ENCODE measurements around the gene AKNAD1. TPM values are rescaled to one million over a fixed set of nuclear protein-coding genes. Genes with fewer than 3 reads are reported as not detected.

The AKNAD1 gene
- total and polyA plus RNA-seq, 10 of the 15 experiments (the other 5 are each of a cell fraction or from before 2014, with no cell fraction given): 0.05 to 0.13 (median 0.10) TPM; not detected in 7

- CTCF ChIA-PET: interaction anchor here (1.3 kb wide), 1 partner anchor 14 kb away, joined by 9 read pairs; no protein-coding TSS in a partner anchor
These were observed 14.2 kb downstream of the AKNAD1 start for GRCh38 chr1:108842525-108843181.

GRCh38 chr1:108841703-108842102, 15.2 kb downstream of the AKNAD1 start:
- Histone ChIP-seq H3K79me2 (ENCODE audit: control insufficient read depth, insufficient read depth, low read length) (no peaks in the 10 kb centered on the region), H4K20me1 (ENCODE audit: control insufficient read depth, insufficient read depth) (no peaks in the 10 kb centered on the region), H3K36me3 (ENCODE audit: control insufficient read depth in 2 of 2, insufficient read depth in 2 of 2, low read length in 1 of 2) (no peaks in the 10 kb centered on the region), H3K9ac (ENCODE audit: control insufficient read depth, insufficient read depth, low read length) (no peak overlapping the region), H2AFZ (ENCODE audit: control insufficient read depth, low read depth, low read length) (no peak overlapping the region), H3K27ac (ENCODE audit: control insufficient read depth, insufficient read depth) (no peak overlapping the region), H3K4me3 (no peak overlapping the region), H3K9me3 (replicated peaks; ENCODE audit: control insufficient read depth, insufficient read depth, low read length) (no peaks in the 10 kb centered on the region), H3K4me1 (ENCODE audit: control insufficient read depth, insufficient read depth, low read length) (no peaks in the 10 kb centered on the region), H3K27me3 (replicated peaks in 1 of 2; ENCODE audit: control insufficient read depth in 2 of 2, insufficient read depth in 2 of 2, low read length in 1 of 2) (no peaks in the 10 kb centered on the region), H3K4me2 (ENCODE audit: control insufficient read depth, insufficient read depth) (no peak overlapping the region)
- ChIA-PET POLR2A (no interaction called here), CTCF (interaction anchor here (1.1 to 1.3 kb wide), 2 partner anchors 13 to 55 kb away, joined by 3 to 9 read pairs; no protein-coding TSS in a partner anchor), SMC1A (ENCODE audit: uncharacterized antibody, unreplicated experiment) (no interaction called here), RAD21 (ENCODE audit: unreplicated experiment) (interaction anchor here (2.1 kb wide), 1 partner anchor 13 kb away, joined by 7 read pairs; no protein-coding TSS in a partner anchor)
- BruUV-seq (replicated peaks): no TSS peak
- no peak for DNase-seq (ENCODE audit: low read depth, low spot score)
- 0% methylated on average over 1 of the region's 1 CpG for WGBS (ENCODE audit: insufficient coverage, insufficient replicate concordance, low lambda C conversion rate, missing lambda C conversion rate)
- intact Hi-C loops (cut with micrococcal nuclease; ENCODE audit: unreplicated experiment) (no loop called here), in situ Hi-C loops (cut with MboI) (no loop called here)
- FAIRE-seq: no peak
- ATAC-seq: no peak
- TF ChIP-seq CREB1 (IDR thresholded peaks at IDR 0.05; ENCODE audit: low read depth) (no peak), MTA2 (IDR thresholded peaks at IDR 0.05; ENCODE audit: low read depth) (no peak), USF1 (IDR thresholded peaks at IDR 0.05; ENCODE audit: borderline replicate concordance, extremely low read length, insufficient read depth, low read depth, low read length) (no peak), CBX3 (IDR thresholded peaks at IDR 0.05; ENCODE audit: borderline replicate concordance, low read depth) (no peak), NFXL1 (IDR thresholded peaks at IDR 0.05; ENCODE audit: borderline replicate concordance) (no peak), MAX (IDR thresholded peaks at IDR 0.05; ENCODE audit: low read depth, low read length) (no peak), BHLHE40 (IDR thresholded peaks at IDR 0.05; ENCODE audit: borderline replicate concordance in 1 of 2, low read depth in 2 of 2, low read length in 1 of 2) (no peak), KDM1A (IDR thresholded peaks at IDR 0.05; ENCODE audit: borderline replicate concordance) (no peak), SREBF1 (IDR thresholded peaks at IDR 0.05; ENCODE audit: low read length) (no peak), HDGF (IDR thresholded peaks at IDR 0.05) (no peak), SUPT20H (IDR thresholded peaks at IDR 0.05; ENCODE audit: borderline replicate concordance, control insufficient read depth, low read depth, low read length) (no peak), STAT3 (IDR thresholded peaks at IDR 0.05; ENCODE audit: low read depth, low read length) (no peak), CHD2 (IDR thresholded peaks at IDR 0.05; ENCODE audit: borderline replicate concordance, low read depth, low read length) (no peak), NR2C2 (IDR thresholded peaks at IDR 0.05; ENCODE audit: borderline replicate concordance, control insufficient read depth, insufficient read length, low read depth) (no peak), MXI1 (IDR thresholded peaks at IDR 0.05; ENCODE audit: low read depth, low read length) (no peak), POLR2AphosphoS5 (IDR thresholded peaks at IDR 0.05; ENCODE audit: low read length) (no peak), RCOR1 (conservative IDR thresholded peaks at IDR 0.05; ENCODE audit: low read depth, low read length) (no peak)

More at GRCh38 chr1:108842525-108843181, 14.2 kb downstream of the AKNAD1 start:
- Histone ChIP-seq H3K9me3 (replicated peaks; ENCODE audit: control insufficient read depth, insufficient read depth, low read length) (no peaks in the 10 kb centered on the region), H2AFZ (ENCODE audit: control insufficient read depth, low read depth, low read length) (no peak overlapping the region), H3K4me1 (ENCODE audit: control insufficient read depth, insufficient read depth, low read length) (no peaks in the 10 kb centered on the region), H3K9ac (ENCODE audit: control insufficient read depth, insufficient read depth, low read length) (no peak overlapping the region), H3K79me2 (ENCODE audit: control insufficient read depth, insufficient read depth, low read length) (no peaks in the 10 kb centered on the region), H3K27me3 (replicated peaks in 1 of 2; ENCODE audit: control insufficient read depth in 2 of 2, insufficient read depth in 2 of 2, low read length in 1 of 2) (no peaks in the 10 kb centered on the region), H4K20me1 (ENCODE audit: control insufficient read depth, insufficient read depth) (no peaks in the 10 kb centered on the region), H3K4me2 (ENCODE audit: control insufficient read depth, insufficient read depth) (no peak overlapping the region), H3K36me3 (ENCODE audit: control insufficient read depth in 2 of 2, insufficient read depth in 2 of 2, low read length in 1 of 2) (no peaks in the 10 kb centered on the region), H3K27ac (ENCODE audit: control insufficient read depth, insufficient read depth) (no peak overlapping the region), H3K4me3 (no peak overlapping the region)
- ChIA-PET POLR2A (no interaction called here), RAD21 (ENCODE audit: unreplicated experiment) (interaction anchor here (2.1 kb wide), 1 partner anchor 14 kb away, joined by 7 read pairs; no protein-coding TSS in a partner anchor), SMC1A (ENCODE audit: uncharacterized antibody, unreplicated experiment) (interaction anchor here (1.5 kb wide), 1 partner anchor 29 kb away, joined by 4 read pairs; no protein-coding TSS in a partner anchor)
- no TSS peak for BruUV-seq (replicated peaks)
- 65% methylated on average over 3 of the region's 3 CpGs for WGBS (ENCODE audit: insufficient coverage, insufficient replicate concordance, low lambda C conversion rate, missing lambda C conversion rate)
- intact Hi-C loops (cut with micrococcal nuclease; ENCODE audit: unreplicated experiment): no loop called here
- ATAC-seq: no peak
- TF ChIP-seq ZNF384 (IDR thresholded peaks at IDR 0.05; ENCODE audit: borderline replicate concordance, low read depth, low read length): no peak
- FAIRE-seq: no peak
- in situ Hi-C loops (cut with MboI): no loop called here
- DNase-seq (ENCODE audit: low read depth, low spot score): no peak

All from GM12878 (cell line).